Frontal cortex (tissue), 4 donors: Measurements from ENCODE around the gene GABPB2. TPM values are rescaled to one million over a fixed set of nuclear protein-coding genes. Genes with fewer than 3 reads are reported as not detected.

Source experiments
- DNase-seq, 2 donors: peaks; one replicate each; pipeline ENCODE4 v3.0.0; 2012; ENCODE audit warnings: low spot score in 2 of 2
- FAIRE-seq: peaks from 2 replicates; lab custom pipeline; 2012; peaks lifted over from hg19 to GRCh38; lab: Jason Lieb, UNC
- small RNA-seq: library from RNA; depleted of rRNA; stranded (forward); fragments of <200 nt; gene quantifications from one replicate; pipeline ENCODE3, GENCODE V24; 2014
- total RNA-seq: library from RNA; depleted of rRNA; stranded (reverse); fragments of >200 nt; gene quantifications from one replicate; pipeline ENCODE4 v1.2.3, GENCODE V29; 2014
- donor health status: control.
- donor health status: control.
- donor health status: control.

Gene GABPB2
- total RNA-seq, 1 donor from 2014 or later: 9.4 TPM

DNA sequence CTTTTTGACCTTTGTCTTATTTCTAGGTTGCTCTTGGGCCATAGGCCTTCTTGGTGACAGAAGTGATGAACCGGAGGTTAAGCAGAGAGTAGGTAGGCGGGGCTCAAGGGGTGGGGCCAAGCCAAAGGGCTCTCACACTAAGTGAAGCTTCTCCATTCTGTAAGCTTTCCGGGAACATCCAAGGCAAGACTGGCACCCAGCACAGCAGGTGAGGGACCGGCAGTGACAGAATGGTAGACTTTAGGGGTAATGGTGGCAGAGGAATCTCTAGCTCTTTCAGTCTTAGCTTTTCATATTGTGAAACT lies 85.9 kb downstream of the GABPB2 start, which contains the start of gene TNFAIP8L2:
Gene TNFAIP8L2 (plus strand): TSS at position 135 of the 305 bp plus-strand sequence. CDS start 2,049 bp downstream, outside the sequence.
- DNase-seq: no peak

DNA sequence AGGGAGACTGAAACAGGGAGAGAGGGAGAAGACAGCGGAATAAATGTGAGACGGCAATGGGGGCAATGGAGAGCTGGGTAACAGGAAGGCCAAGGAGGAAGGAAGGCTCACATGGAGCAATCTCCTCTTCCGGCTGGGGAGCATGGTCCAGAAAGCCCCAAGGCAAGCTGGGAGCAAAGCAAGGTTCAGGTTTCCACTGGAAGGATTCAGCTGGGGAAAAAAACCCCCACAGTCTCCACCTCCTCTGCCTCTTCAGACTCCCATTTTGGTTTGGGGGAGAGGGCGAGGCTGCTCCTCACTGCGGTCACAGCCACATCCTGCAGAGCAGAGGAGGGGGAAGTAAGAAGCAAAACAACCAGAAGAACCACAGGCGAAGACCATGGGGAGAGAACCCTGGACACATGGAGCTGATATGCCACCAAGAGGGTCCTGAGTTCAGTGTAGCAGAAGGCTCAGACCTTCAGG lies 86.5 kb downstream of the GABPB2 start:
- FAIRE-seq: no peak
- DNase-seq: no peak

More for the DNA sequence above, 85.9 kb downstream of the GABPB2 start, which contains the start of gene TNFAIP8L2:
- no peak for FAIRE-seq

GRCh38 chr1:151158326-151158725 lies 87.8 kb downstream of the GABPB2 start:
- FAIRE-seq: no peak
- DNase-seq: no peak

GRCh38 chr1:151158751-151159251 lies 88.2 kb downstream of the GABPB2 start:
- DNase-seq: no peak
- FAIRE-seq: no peak

DNA sequence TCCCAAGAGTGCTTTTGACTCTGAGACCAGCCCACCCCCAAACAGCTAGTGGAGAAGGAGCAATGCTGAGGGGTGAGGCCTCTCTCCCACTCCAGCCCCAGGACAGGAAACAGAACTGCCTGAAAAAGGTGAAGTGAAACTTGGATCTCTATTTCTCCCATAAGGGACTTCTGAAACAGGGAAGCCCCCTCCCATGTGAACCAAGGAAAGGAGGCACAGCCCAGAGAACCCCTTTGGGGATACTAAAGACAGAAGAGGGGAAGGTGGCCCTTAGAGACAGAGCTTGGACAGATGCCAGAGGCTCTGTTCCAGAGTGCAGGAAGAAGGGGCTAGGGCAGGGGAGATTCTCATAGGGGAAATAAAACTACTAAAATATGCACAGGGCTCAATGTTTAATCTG lies 88.8 kb downstream of the GABPB2 start:
- no peak for DNase-seq
- no peak for FAIRE-seq

DNA sequence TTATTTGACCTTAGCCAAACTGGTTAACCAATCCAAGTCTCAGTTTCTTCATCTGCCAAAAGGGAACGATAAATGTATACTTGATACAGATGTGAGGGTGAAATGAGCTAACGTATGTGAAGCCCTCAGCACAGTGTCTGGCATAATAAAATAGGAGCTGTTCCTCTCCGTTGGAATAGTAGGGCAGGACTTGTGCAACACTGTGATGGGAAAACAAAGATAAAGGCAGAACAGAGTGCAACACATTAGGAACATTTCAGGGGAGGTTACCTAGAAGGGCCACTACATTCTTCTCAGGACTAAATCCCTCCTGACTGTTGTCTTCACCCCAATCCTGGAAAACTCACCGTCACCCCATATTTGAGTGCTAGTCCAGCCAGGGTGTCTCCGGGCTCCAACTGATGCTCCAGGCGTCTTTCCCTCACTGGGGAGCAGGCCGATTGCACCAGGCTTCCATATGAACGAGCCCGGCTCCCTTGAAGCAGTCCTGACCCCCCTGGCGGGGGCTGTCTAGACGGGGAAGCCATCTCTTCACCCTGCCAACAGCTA lies 94.2 kb downstream of the GABPB2 start:
- FAIRE-seq (no peak), DNase-seq (no peak)

DNA sequence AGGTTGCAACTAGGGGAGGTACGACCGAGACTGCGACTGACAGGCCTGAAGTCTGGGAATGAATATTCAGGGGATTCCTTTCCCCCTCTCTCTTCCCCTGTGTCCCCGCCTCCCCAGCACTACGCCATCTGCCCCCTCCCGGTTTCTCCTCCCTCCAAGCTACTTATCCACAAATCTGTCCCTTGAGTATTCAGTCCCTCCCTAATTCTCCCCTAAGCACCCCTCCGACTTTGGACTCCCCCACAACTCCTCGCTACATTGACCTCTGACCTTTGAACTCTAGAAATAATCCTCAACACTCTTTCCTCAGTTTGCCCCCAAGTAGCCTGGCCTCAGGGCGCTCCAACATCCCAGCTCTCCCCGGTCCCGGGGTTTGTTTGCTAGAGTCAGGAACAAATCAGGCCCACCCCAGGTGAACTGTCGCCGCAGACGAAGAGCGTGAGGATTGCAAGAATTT lies 94.7 kb downstream of the GABPB2 start:
- FAIRE-seq: no peak
- DNase-seq: peak; percentile 34 to 60

GRCh38 chr1:151165738-151166504 lies 95.4 kb downstream of the GABPB2 start, which contains the start of the genes LYSMD1 and SCNM1:
Gene LYSMD1 (minus strand): TSS chr1:151165902. CDS start chr1:151165258, 644 bp downstream.
Gene SCNM1 (plus strand): TSS chr1:151166144. CDS start chr1:151166153, 9 bp downstream.
- FAIRE-seq (no peak), DNase-seq (peak; percentile 86 to 92)

GRCh38 chr1:151166505-151166956 lies 96.0 kb downstream of the GABPB2 start:
- DNase-seq (no peak), FAIRE-seq (no peak)

GRCh38 chr1:151167116-151167515 lies 96.6 kb downstream of the GABPB2 start:
- FAIRE-seq (no peak), DNase-seq (no peak)

DNA sequence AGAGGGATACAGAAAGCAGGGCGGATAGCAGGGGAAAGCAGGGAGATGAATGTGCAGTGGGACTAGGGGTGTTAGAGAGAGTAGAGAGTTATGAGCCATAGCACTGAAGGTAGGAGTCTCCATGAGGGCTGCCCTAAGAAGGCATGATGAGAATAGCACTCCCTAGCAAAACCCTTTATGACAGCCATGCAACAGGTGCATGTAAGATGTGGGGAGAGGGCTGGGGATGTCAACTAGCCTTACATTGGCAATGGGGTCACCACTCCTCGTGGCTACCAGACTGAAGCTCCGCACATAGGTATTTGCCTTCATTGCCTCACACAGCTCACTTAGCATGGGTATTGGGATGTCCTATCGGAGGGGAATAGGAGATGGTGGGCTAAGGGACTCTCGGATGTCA lies 100.6 kb downstream of the GABPB2 start:
- DNase-seq: no peak
- FAIRE-seq: no peak

Small RNA genes lying within 50 kb of the gene (small RNA-seq; reads per million reads assigned to genes)
- gene RNU6-884P: not detected

Other genes with a start within 250 kb of the GABPB2 start
- gene ARNT, start 194.2 kb upstream of the GABPB2 start, total RNA-seq: 14.7 TPM
- not detected for gene CTXND2, start 183.6 kb upstream of the GABPB2 start, total RNA-seq
- gene SETDB1, start 144.4 kb upstream of the GABPB2 start, total RNA-seq: 62.8 TPM
- gene CERS2, start 95.9 kb upstream of the GABPB2 start, total RNA-seq: 30.2 TPM
- under 0.01 TPM for gene ANXA9, start 88.5 kb upstream of the GABPB2 start, total RNA-seq
- gene MINDY1, start 63.9 kb upstream of the GABPB2 start, total RNA-seq: 12.2 TPM
- 20.4 TPM for gene PRUNE1, start 62.3 kb upstream of the GABPB2 start, total RNA-seq
- under 0.01 TPM for gene BNIPL, start 34.2 kb upstream of the GABPB2 start, total RNA-seq
- gene C1orf56, start 23.0 kb upstream of the GABPB2 start, total RNA-seq: 2.0 TPM
- 31.0 TPM for gene CDC42SE1, start 11.1 kb upstream of the GABPB2 start, total RNA-seq
- gene MLLT11, start 10.4 kb upstream of the GABPB2 start, total RNA-seq: 95.8 TPM
- 16.7 TPM for gene SEMA6C, start 75.9 kb downstream of the GABPB2 start, total RNA-seq
- 0.82 TPM for gene TNFAIP8L2, start 85.9 kb downstream of the GABPB2 start, total RNA-seq
- gene LYSMD1, start 95.1 kb downstream of the GABPB2 start, total RNA-seq: 24.1 TPM
- 27.3 TPM for gene SCNM1, start 95.4 kb downstream of the GABPB2 start, total RNA-seq
- gene TMOD4, start 105.2 kb downstream of the GABPB2 start, total RNA-seq: not detected
- 106 TPM for gene VPS72, start 119.4 kb downstream of the GABPB2 start, total RNA-seq
- gene PIP5K1A, start 127.8 kb downstream of the GABPB2 start, total RNA-seq: 70.5 TPM
- 110 TPM for gene PSMD4, start 184.0 kb downstream of the GABPB2 start, total RNA-seq
- 4.9 TPM for gene ZNF687, start 211.5 kb downstream of the GABPB2 start, total RNA-seq